Esophagus muscularis mucosa (tissue), 4 donors: ENCODE data around the gene LCE1A. TPM values are rescaled to one million over a fixed set of nuclear protein-coding genes. Genes with fewer than 3 reads are reported as not detected.

Experiments
- DNase-seq: peaks from one replicate; pipeline ENCODE4 v3.0.0-alpha.2; 2017; ENCODE audit errors: extremely low spot score
- H3K27ac ChIP-seq, 4 donors: fragments of 200-600 bp; sonication (generic); replicated peaks in 1 of 4; 1 replicate in 3 of 4; 2 replicates in 1 of 4; pipeline ENCODE4 v1.5.1; 2016 to 2019; ENCODE audit warnings: mild to moderate bottlenecking in 1 of 4
- H3K27me3 ChIP-seq, 4 donors: fragments of 200-600 bp; sonication (generic); one replicate each; pipeline versions ENCODE4 v1.5.1 to v1.6.0; 2016 to 2019
- H3K36me3 ChIP-seq, 4 donors: fragments of 200-600 bp; sonication (generic); one replicate each; pipeline ENCODE4 v1.5.1; 2016 to 2019
- H3K4me1 ChIP-seq, 4 donors: fragments of 200-600 bp; sonication (generic); one replicate each; pipeline ENCODE4 v1.5.1; 2016 to 2019
- H3K4me3 ChIP-seq, 4 donors: fragments of 200-600 bp; sonication (generic); 1 replicate in 2 of 4; 2 replicates in 2 of 4; pipeline ENCODE4 v1.5.1; 2016 to 2019; ENCODE audit warnings: mild to moderate bottlenecking in 4 of 4, moderate library complexity in 1 of 4
- H3K9me3 ChIP-seq, 4 donors: fragments of 200-600 bp; sonication (generic); 1 replicate in 3 of 4; 2 replicates in 1 of 4; pipeline ENCODE4 v1.5.1; 2016 to 2019
- CTCF ChIP-seq, 3 experiments: fragments of 200-600 bp in 2 of 3; fragments of 450-650 bp in 1 of 3; sonication (generic) in 2 of 3; IDR thresholded peaks; one replicate each; pipeline ENCODE4 v1.5.1; 2017 to 2019; ENCODE audit warnings: antibody characterized with exemption in 3 of 3, mild to moderate bottlenecking in 2 of 3, moderate library complexity in 1 of 3
- EP300 ChIP-seq: sonication (generic); formaldehyde crosslinking; IDR thresholded peaks from one replicate; pipeline ENCODE4 v1.6.1; 2017; ENCODE audit warnings: antibody characterized with exemption
- POLR2A ChIP-seq: fragments of 450-650 bp; IDR thresholded peaks from one replicate; pipeline ENCODE4 v1.6.1; 2017; ENCODE audit warnings: antibody characterized with exemption, moderate library complexity, mild to moderate bottlenecking, low read depth
- POLR2AphosphoS5 ChIP-seq, 2 donors: sonication (generic); formaldehyde crosslinking; IDR thresholded peaks; one replicate each; pipeline ENCODE4 v1.6.1; 2017; ENCODE audit warnings: antibody characterized with exemption in 2 of 2
- WGBS: methylation state at CpG from one replicate; pipeline ENCODE4 v1.1.5; 2018; 5-methylcytosine and 5-hydroxymethylcytosine counted together
- intact Hi-C: fragments of 100-400 bp; cut with DNase I; formaldehyde crosslinking; loops from one replicate; pipeline ENCODE4 v1.15.1; 2023
- total RNA-seq, 4 donors: library from RNA; depleted of rRNA; stranded (reverse); fragments of >200 nt; gene quantifications; one replicate each; pipeline versions ENCODE4 v1.1.0 to v1.2.1, GENCODE V29; 2016

LCE1A gene
- total RNA-seq, 4 donors from 2014 or later: not detected

- H3K9me3 ChIP-seq: no peaks in the 10 kb centered on the region
- no peak for TF ChIP-seq POLR2AphosphoS5 (IDR thresholded peaks at IDR 0.05)
- TF ChIP-seq EP300: no peak
- no peak for TF ChIP-seq POLR2A
- TF ChIP-seq CTCF (IDR thresholded peaks at IDR 0.05): no peak
Measured at GRCh38 chr1:152796421-152796820, 30.9 kb upstream of the LCE1A start, which contains the start of gene LCE1D. TSS of gene LCE1D (plus strand) at chr1:152796721. CDS start at chr1:152797795, 1,074 bp downstream.

GRCh38 chr1:152801333-152801732, 25.9 kb upstream of the LCE1A start:
- DNase-seq: no peak
- intact Hi-C loops: no loop called here
- WGBS: 83% methylated on average over 1 of the region's 1 CpG

More at GRCh38 chr1:152796421-152796820, 30.9 kb upstream of the LCE1A start, which contains the start of gene LCE1D:
- WGBS: 63% methylated on average over 3 of the region's 3 CpGs
- no peaks in the 10 kb centered on the region for H3K27me3 ChIP-seq
- no peak within 1 kb of the TSS for H3K4me3 ChIP-seq
- intact Hi-C loops: no loop called here
- peak; percentile 64 for DNase-seq
- H3K27ac ChIP-seq: no peak within 1 kb of the TSS
- no peaks in the 10 kb centered on the region for H3K36me3 ChIP-seq
- no peaks in the 10 kb centered on the region for H3K4me1 ChIP-seq

GRCh38 chr1:152806576-152806975, 20.7 kb upstream of the LCE1A start, which contains the start of gene LCE1C:
TSS of gene LCE1C (minus strand) at chr1:152806651. CDS start at chr1:152805478, 1,173 bp downstream.
- TF ChIP-seq CTCF (IDR thresholded peaks at IDR 0.05): no peak
- no peak for TF ChIP-seq POLR2AphosphoS5 (IDR thresholded peaks at IDR 0.05)
- TF ChIP-seq EP300: no peak
- TF ChIP-seq POLR2A: no peak
- Histone ChIP-seq H3K4me3 (no peak within 1 kb of the TSS), H3K27me3 (peaks cover 0 to 4% (median 0%) of the 10 kb centered on the region in 4 donors), H3K9me3 (no peaks in the 10 kb centered on the region), H3K4me1 (peaks cover 0 to 4% (median 0%) of the 10 kb centered on the region in 4 donors), H3K36me3 (no peaks in the 10 kb centered on the region), H3K27ac (no peak within 1 kb of the TSS)
- 58% methylated on average over 3 of the region's 3 CpGs for WGBS
- no peak for DNase-seq
- intact Hi-C loops: no loop called here

More at GRCh38 chr1:152801333-152801732, 25.9 kb upstream of the LCE1A start:
- Histone ChIP-seq H3K27me3 (peaks cover 0 to 4% (median 0%) of the 10 kb centered on the region in 4 donors), H3K4me1 (peaks cover 0 to 4% (median 0%) of the 10 kb centered on the region in 4 donors), H3K36me3 (no peaks in the 10 kb centered on the region), H3K4me3 (no peak overlapping the region), H3K27ac (no peak overlapping the region), H3K9me3 (no peaks in the 10 kb centered on the region)
- TF ChIP-seq EP300 (no peak), POLR2AphosphoS5 (IDR thresholded peaks at IDR 0.05) (no peak), CTCF (IDR thresholded peaks at IDR 0.05) (no peak)

GRCh38 chr1:152811050-152811449, 16.2 kb upstream of the LCE1A start:
- Histone ChIP-seq H3K4me3 (no peak overlapping the region), H3K36me3 (no peaks in the 10 kb centered on the region), H3K9me3 (no peaks in the 10 kb centered on the region), H3K27me3 (no peaks in the 10 kb centered on the region), H3K4me1 (no peaks in the 10 kb centered on the region), H3K27ac (no peak overlapping the region)
- DNase-seq: no peak
- 73% methylated on average over 2 of the region's 2 CpGs for WGBS
- no peak for TF ChIP-seq EP300
- intact Hi-C loops: no loop called here

GRCh38 chr1:152811671-152812070, 15.6 kb upstream of the LCE1A start, which contains the start of gene LCE1B:
TSS of gene LCE1B (plus strand) at chr1:152811971. CDS start at chr1:152812447, 476 bp downstream.
- Histone ChIP-seq H3K36me3 (no peaks in the 10 kb centered on the region), H3K9me3 (no peaks in the 10 kb centered on the region), H3K27ac (no peak within 1 kb of the TSS), H3K27me3 (no peaks in the 10 kb centered on the region), H3K4me1 (no peaks in the 10 kb centered on the region), H3K4me3 (no peak within 1 kb of the TSS)
- 86% methylated on average over 2 of the region's 2 CpGs for WGBS
- TF ChIP-seq POLR2AphosphoS5 (IDR thresholded peaks at IDR 0.05) (no peak), CTCF (IDR thresholded peaks at IDR 0.05) (no peak), EP300 (no peak), POLR2A (no peak)
- peak; percentile 53 for DNase-seq
- intact Hi-C loops: no loop called here
